Coronary artery (tissue), 2 donors: Measurements from ENCODE around the gene ZFPL1.

Experiments
- DNase-seq: peaks from one replicate; pipeline ENCODE4 v3.0.0-alpha.2; 2017; ENCODE audit warnings: low spot score
- H3K27ac ChIP-seq, 2 donors: fragments of 200-600 bp; sonication (generic); one replicate each; pipeline ENCODE4 v1.5.1; 2016 to 2019
- H3K4me3 ChIP-seq: fragments of 200-600 bp; sonication (generic); 2 replicates; pipeline ENCODE4 v1.5.1; 2016; ENCODE audit warnings: mild to moderate bottlenecking, moderate library complexity
- TF ChIP-seq, protein P1 (sequence below): fragments of 200-600 bp; sonication (generic); IDR thresholded peaks from one replicate; pipeline ENCODE4 v1.5.1; 2019; ENCODE audit warnings: antibody characterized with exemption

ZFPL1 gene

DNA sequence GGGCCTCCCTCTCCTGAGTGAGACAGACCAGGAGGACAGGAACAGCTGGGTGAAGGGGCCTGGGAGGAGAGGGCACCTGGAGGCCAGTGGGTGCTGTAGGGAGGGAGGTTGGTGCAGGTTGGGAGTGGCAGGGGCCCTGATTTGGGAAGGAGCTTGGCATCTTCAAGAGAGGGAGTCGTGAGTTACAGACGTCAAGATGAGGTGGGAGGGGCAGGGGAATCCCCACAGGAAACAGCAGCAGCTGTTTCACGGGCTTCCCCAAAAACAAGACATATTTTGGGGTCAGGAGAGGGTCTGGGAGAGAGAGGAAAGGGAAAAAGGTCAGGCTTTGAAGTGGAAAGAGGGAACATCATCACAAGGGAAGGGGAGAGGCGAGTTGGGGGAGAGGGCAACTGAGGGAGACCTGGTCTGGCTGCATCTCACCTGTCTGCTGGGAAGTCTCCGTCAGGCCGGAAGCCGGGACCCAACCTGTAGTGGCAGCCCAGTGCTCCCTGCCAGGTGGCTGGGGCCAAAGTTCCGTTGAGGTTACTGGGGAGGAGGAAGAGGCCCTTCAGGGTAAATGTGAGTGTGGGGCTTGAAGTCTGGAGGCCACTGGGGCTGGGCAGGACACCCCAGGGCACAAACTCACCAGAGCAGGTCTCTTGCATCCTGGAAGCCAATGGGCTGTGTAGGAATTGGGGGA is 30.1 kb upstream of the ZFPL1 start:
- DNase-seq = no peak
- TF ChIP-seq, protein P1, sequence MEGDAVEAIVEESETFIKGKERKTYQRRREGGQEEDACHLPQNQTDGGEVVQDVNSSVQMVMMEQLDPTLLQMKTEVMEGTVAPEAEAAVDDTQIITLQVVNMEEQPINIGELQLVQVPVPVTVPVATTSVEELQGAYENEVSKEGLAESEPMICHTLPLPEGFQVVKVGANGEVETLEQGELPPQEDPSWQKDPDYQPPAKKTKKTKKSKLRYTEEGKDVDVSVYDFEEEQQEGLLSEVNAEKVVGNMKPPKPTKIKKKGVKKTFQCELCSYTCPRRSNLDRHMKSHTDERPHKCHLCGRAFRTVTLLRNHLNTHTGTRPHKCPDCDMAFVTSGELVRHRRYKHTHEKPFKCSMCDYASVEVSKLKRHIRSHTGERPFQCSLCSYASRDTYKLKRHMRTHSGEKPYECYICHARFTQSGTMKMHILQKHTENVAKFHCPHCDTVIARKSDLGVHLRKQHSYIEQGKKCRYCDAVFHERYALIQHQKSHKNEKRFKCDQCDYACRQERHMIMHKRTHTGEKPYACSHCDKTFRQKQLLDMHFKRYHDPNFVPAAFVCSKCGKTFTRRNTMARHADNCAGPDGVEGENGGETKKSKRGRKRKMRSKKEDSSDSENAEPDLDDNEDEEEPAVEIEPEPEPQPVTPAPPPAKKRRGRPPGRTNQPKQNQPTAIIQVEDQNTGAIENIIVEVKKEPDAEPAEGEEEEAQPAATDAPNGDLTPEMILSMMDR = no peak
- Histone ChIP-seq H3K4me3 (no peak overlapping the region), H3K27ac (no peak overlapping the region)

DNA sequence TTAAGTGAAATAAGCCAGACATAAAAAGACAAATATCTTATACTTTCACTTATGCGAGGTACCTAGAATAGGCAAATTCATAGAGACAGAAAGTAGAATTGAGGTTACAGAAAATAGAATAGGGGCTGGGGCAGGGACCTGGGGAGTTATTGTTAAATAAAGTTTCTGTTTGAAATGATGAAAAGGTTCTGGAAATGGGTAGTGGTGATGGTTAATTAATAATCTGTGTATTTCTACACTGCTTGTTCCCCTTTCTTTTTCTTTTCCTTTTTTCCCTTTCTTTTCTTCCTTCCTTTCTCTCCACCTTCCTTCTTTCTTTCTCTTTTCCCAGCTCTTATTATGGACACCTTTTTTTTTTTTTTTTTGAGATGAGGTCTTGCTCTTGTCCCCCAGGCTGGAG is 28.5 kb upstream of the ZFPL1 start:
- DNase-seq = no peak
- TF ChIP-seq, protein P1 = no peak

DNA sequence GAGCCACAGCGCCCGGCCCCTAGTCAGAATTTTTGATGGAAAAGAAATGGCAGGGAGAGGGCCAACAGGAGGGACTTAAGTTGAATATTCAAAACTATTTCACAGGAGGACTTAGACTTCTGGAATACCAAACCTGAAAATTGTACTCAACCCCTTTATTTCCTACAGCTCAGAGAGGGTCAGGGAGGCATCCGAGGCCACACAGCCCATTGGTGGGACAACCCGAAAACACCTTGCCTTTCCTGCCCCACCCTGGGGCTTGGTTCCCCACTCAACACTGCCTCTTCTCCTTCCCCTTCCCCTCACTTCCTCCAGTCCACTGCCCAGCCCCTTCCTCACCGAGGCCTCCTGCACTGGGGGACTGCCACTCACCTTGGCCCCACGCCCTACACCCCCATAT is 27.0 kb upstream of the ZFPL1 start:
- DNase-seq = no peak
- Histone ChIP-seq H3K4me3 (no peak overlapping the region), H3K27ac (no peak overlapping the region)
- TF ChIP-seq, protein P1 = no peak

More for the DNA sequence above, 28.5 kb upstream of the ZFPL1 start:
- Histone ChIP-seq H3K4me3 (no peak overlapping the region), H3K27ac (no peak overlapping the region)

DNA sequence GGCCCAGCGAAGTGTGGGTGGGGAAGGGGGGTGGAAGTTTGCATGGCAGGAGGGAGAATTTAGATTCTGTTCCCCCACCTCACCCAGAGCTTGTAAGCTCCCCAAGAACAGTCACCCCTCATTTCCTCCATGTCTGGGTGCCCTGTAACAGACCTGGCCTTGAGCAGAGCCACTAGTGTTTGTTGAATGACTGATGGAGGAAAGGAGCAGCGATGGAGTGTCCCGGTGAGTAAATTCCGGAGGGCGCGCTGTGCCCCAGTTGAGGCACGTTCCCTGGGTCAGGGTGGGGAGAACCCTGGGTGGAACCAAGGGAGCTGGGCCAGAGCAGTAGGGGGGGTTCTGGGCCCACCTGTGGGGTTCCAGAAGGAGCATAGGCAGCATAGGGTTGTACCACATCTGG is 26.5 kb upstream of the ZFPL1 start:
- no peak overlapping the region for H3K4me3 ChIP-seq
- TF ChIP-seq, protein P1 = no peak
- no peak for DNase-seq
- H3K27ac ChIP-seq = no peak overlapping the region

DNA sequence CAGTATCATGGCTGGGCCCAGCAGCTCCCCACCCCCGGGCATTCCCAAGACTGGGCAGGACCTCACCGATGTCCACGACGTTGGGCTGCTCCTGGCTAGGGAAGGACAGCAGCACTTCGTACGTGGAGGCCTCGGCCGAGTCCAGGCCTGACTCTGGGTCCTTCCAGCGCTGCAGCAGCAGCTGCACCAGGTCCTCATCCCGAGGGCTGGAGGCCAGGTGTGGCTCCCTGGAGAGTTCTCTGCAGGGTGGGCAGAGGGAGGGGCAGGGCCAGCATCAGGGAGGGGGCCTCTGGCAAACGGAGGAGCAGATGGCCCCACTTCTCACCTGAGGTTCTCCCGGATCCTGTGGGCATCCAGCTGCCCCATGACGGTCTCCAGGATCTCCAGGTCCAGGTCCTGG is 26.0 kb upstream of the ZFPL1 start:
- H3K27ac ChIP-seq = no peak overlapping the region
- no peak for DNase-seq
- TF ChIP-seq, protein P1 = no peak
- no peak overlapping the region for H3K4me3 ChIP-seq

DNA sequence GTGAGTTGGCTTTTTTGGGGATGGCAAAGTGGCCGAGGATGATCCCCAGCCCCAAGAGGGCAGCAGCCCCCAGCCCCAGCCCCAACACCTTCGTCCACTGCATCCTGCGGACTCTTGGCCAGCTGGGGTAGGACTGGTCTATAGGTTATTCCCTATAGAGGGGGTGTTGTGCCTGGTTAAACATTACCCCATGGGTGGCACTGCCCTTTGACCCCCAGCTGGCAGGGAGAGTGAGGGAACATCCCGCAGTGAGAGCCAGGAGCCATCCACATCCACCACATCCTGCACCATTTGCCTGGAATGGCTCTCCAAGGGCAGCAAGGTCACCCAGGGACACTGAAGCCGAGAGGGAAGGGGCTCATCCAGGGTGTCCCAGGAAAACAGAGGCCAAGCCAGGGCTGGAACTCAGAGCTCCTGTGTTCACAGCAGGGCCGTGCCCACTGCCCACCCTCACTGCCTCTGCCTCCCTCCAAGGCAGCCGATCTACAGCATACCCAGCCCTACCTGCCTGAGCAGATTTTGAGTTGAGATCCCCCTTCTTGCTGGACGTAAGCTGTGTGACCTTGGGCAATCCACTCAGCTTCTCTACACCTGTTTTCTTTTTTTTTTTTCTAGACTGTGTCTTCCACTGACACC is 25.5 kb upstream of the ZFPL1 start, which contains the start of gene NAALADL1:
NAALADL1 (minus strand) TSS at position 135 of the 636 bp plus-strand sequence; CDS start at position 103, 32 bp downstream.
- no peak for DNase-seq
- no peak within 1 kb of the TSS for H3K27ac ChIP-seq
- TF ChIP-seq, protein P1 = no peak
- no peak within 1 kb of the TSS for H3K4me3 ChIP-seq

DNA sequence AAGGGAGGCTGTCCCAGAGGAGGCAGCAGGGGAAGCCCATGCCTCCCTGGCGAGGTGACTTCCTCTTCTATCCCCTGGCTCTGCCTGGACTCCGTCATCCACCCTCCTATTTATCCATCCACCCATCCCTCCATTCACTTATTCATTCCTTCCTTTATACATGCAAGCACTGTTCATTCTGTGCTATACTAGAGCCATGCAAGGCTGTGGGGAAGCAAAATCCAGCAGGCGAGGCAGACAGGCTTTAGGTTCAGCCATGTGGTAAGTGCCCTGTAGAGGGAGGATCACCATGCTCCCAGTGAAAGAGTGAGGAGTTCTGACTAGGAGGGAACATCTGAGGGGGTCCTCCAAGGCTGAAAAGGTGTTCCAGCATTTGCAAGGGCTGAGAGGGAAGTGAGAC is 24.5 kb upstream of the ZFPL1 start:
- DNase-seq = no peak
- TF ChIP-seq, protein P1 = no peak
- H3K27ac ChIP-seq = no peak overlapping the region
- no peak overlapping the region for H3K4me3 ChIP-seq
